ENCODE results near the gene MRAS. TPM values are rescaled to one million over a fixed set of nuclear protein-coding genes. Genes with fewer than 3 reads are reported as not detected.

MRAS gene
- total RNA-seq, 2 experiments from 2014 or later, result 0.16 to 0.54 TPM

- Mint-ChIP-seq H3K4me1 (peaks cover 28% of the 10 kb centered on the region), H3K36me3 (no peaks in the 10 kb centered on the region), H3K4me3 (no peak overlapping the region), H3K27ac (no peak overlapping the region), H3K27me3 (no peaks in the 10 kb centered on the region), H3K9me3 (no peaks in the 10 kb centered on the region)
- DNase-seq, result no peak
Measured at GRCh38 chr3:138331143-138331894, 17.1 kb upstream of the MRAS start.

- H3K4me3 Mint-ChIP-seq, result no peak overlapping the region
- DNase-seq, result no peak
- H3K27ac Mint-ChIP-seq, result no peak overlapping the region
- H3K9me3 Mint-ChIP-seq, result no peaks in the 10 kb centered on the region
- no peaks in the 10 kb centered on the region for H3K27me3 Mint-ChIP-seq
- H3K36me3 Mint-ChIP-seq, result no peaks in the 10 kb centered on the region
- peaks cover 27% of the 10 kb centered on the region for H3K4me1 Mint-ChIP-seq
Measured at GRCh38 chr3:138332472-138333073, 15.8 kb upstream of the MRAS start.

GRCh38 chr3:138334608-138335007 lies 13.8 kb upstream of the MRAS start:
- no peak overlapping the region for H3K4me3 Mint-ChIP-seq
- no peaks in the 10 kb centered on the region for H3K9me3 Mint-ChIP-seq
- H3K27me3 Mint-ChIP-seq, result no peaks in the 10 kb centered on the region
- H3K4me1 Mint-ChIP-seq, result peaks cover 14% of the 10 kb centered on the region
- no peak for DNase-seq
- no peaks in the 10 kb centered on the region for H3K36me3 Mint-ChIP-seq
- H3K27ac Mint-ChIP-seq, result no peak overlapping the region

- Mint-ChIP-seq H3K27me3 (no peaks in the 10 kb centered on the region), H3K9me3 (no peaks in the 10 kb centered on the region), H3K4me1 (peaks cover 4% of the 10 kb centered on the region), H3K27ac (no peak overlapping the region), H3K4me3 (no peak overlapping the region), H3K36me3 (no peaks in the 10 kb centered on the region)
- no peak for DNase-seq
Measured at GRCh38 chr3:138336454-138336999, 11.9 kb upstream of the MRAS start.

- Mint-ChIP-seq H3K4me1 (no peaks in the 10 kb centered on the region), H3K27ac (no peak overlapping the region), H3K9me3 (no peaks in the 10 kb centered on the region), H3K36me3 (no peaks in the 10 kb centered on the region), H3K4me3 (no peak overlapping the region), H3K27me3 (no peaks in the 10 kb centered on the region)
- DNase-seq, result no peak
Measured at GRCh38 chr3:138338244-138338643, 10.1 kb upstream of the MRAS start.

DNA sequence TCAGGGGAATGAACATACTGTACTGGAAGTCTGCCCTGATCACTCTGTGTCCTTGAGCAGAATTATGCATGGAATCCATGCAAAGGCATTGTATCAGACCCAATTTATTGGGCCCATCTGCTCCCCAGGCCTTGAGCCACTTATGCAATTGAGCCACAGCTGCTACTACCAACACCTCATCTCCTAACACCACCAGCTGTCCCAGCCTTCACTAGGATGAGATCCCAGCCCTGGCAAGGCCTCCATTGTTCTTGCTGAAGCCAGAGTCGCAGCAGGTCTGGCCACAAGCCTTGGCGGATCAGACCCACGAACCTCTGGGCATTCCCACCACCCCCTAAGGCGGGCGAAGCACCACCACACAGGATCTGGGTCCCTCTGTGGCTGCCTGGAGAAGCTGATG lies 9.6 kb upstream of the MRAS start:
- H3K9me3 Mint-ChIP-seq, result no peaks in the 10 kb centered on the region
- DNase-seq, result no peak
- no peak overlapping the region for H3K27ac Mint-ChIP-seq
- H3K36me3 Mint-ChIP-seq, result no peaks in the 10 kb centered on the region
- no peaks in the 10 kb centered on the region for H3K27me3 Mint-ChIP-seq
- H3K4me3 Mint-ChIP-seq, result no peak overlapping the region
- no peaks in the 10 kb centered on the region for H3K4me1 Mint-ChIP-seq

DNA sequence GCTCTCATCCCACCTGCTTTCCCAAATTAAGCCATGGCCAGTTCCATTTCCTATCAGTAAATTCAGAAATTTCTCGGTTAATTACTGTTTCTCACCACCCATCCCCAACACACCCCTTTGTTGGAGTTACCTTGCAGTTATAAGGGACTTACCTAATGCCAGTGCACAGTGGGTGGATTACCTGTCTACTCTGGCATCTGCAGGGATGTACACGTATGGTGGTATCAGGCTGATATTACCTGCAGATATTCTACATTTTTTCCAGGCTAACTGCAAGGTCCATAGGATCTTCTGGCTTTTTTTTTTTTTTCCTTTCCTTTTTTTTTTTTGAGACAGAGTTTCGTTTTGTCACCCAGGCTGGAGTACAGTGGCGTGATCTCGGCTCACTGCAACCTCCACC lies 7.9 kb upstream of the MRAS start:
- Mint-ChIP-seq H3K27me3 (peaks cover 1% of the 10 kb centered on the region), H3K4me3 (no peak overlapping the region), H3K36me3 (no peaks in the 10 kb centered on the region), H3K27ac (no peak overlapping the region), H3K4me1 (no peaks in the 10 kb centered on the region), H3K9me3 (no peaks in the 10 kb centered on the region)
- no peak for DNase-seq

- Mint-ChIP-seq H3K4me3 (no peak overlapping the region), H3K4me1 (peaks cover 6% of the 10 kb centered on the region), H3K9me3 (peaks cover 3% of the 10 kb centered on the region), H3K36me3 (peaks cover 3% of the 10 kb centered on the region), H3K27ac (no peak overlapping the region), H3K27me3 (peaks cover 36% of the 10 kb centered on the region)
- DNase-seq, result no peak
Measured at GRCh38 chr3:138344754-138345153, 3.6 kb upstream of the MRAS start.

GRCh38 chr3:138348754-138349739 lies 668 bp downstream of the MRAS start:
- Mint-ChIP-seq H3K4me3 (peak overlapping the region; percentile 22), H3K4me1 (peaks cover 6% of the 10 kb centered on the region), H3K9me3 (peaks cover 3% of the 10 kb centered on the region)

GRCh38 chr3:138349926-138350665 lies 1.7 kb downstream of the MRAS start:
- Mint-ChIP-seq H3K4me3 (no peak overlapping the region), H3K9me3 (peaks cover 3% of the 10 kb centered on the region), H3K27ac (no peak overlapping the region), H3K4me1 (peaks cover 6% of the 10 kb centered on the region), H3K36me3 (peaks cover 3% of the 10 kb centered on the region), H3K27me3 (peaks cover 41% of the 10 kb centered on the region)
- DNase-seq, result no peak

More at GRCh38 chr3:138348754-138349739, 668 bp downstream of the MRAS start:
- H3K27ac Mint-ChIP-seq, result no peak overlapping the region
- H3K36me3 Mint-ChIP-seq, result peaks cover 3% of the 10 kb centered on the region
- peaks cover 41% of the 10 kb centered on the region for H3K27me3 Mint-ChIP-seq
- DNase-seq, result no peak

DNA sequence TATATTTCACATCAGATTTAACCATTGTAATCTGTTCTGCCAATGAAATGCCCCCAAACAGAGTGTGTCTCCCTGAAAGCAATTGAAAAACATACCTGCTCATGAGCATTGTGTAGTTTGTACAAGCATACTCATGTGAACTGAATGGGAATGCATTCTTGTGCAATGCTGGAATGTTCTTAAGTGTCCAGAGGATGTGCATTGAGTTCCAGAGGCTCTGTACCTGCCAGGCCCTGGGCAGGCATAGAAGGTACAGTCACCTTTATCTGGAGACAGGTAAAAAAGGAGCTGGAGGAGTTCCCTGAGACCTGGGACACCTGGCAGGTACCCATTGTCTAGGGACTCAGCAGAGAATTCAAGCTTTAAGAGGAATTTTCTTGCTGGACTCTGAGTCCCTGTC lies 2.8 kb downstream of the MRAS start:
- no peak overlapping the region for H3K27ac Mint-ChIP-seq

GRCh38 chr3:138351916-138352550 lies 3.7 kb downstream of the MRAS start:
- peaks cover 2% of the 10 kb centered on the region for H3K9me3 Mint-ChIP-seq

More for the DNA sequence above, 2.8 kb downstream of the MRAS start:
- Mint-ChIP-seq H3K4me3 (no peak overlapping the region), H3K36me3 (peaks cover 3% of the 10 kb centered on the region), H3K4me1 (peaks cover 6% of the 10 kb centered on the region), H3K27me3 (peaks cover 36% of the 10 kb centered on the region), H3K9me3 (peaks cover 3% of the 10 kb centered on the region)
- no peak for DNase-seq

DNA sequence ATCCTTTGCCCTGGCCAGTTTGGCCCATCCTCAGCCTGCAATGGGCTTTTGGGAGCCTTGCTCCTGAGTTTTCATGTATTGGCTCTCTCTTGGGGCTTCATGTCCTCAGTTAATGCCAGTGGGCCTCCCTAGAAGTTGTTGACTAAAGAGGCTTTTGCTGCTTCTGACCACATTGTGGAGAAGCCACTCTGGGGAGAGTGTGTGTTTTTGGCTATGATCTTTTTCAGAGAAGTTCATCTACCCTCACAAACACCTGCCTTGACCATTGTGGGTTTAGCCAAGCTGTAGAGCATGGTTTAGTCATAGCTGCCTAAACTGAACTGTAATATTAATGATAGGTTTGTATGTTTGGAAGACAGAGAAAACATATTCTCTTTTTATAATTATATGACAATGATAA lies 6.0 kb downstream of the MRAS start:
- Mint-ChIP-seq H3K36me3 (no peaks in the 10 kb centered on the region), H3K27me3 (peaks cover 9% of the 10 kb centered on the region), H3K4me3 (no peak overlapping the region), H3K9me3 (no peaks in the 10 kb centered on the region), H3K27ac (no peak overlapping the region), H3K4me1 (no peaks in the 10 kb centered on the region)
- DNase-seq, result no peak

More at GRCh38 chr3:138351916-138352550, 3.7 kb downstream of the MRAS start:
- Mint-ChIP-seq H3K4me1 (peaks cover 6% of the 10 kb centered on the region), H3K27me3 (peaks cover 27% of the 10 kb centered on the region), H3K36me3 (peaks cover 2% of the 10 kb centered on the region), H3K27ac (no peak overlapping the region), H3K4me3 (no peak overlapping the region)
- DNase-seq, result no peak

- Mint-ChIP-seq H3K27me3 (peaks cover 3% of the 10 kb centered on the region), H3K27ac (no peak overlapping the region), H3K4me1 (no peaks in the 10 kb centered on the region), H3K36me3 (no peaks in the 10 kb centered on the region), H3K4me3 (no peak overlapping the region), H3K9me3 (no peaks in the 10 kb centered on the region)
- DNase-seq, result no peak
Measured at GRCh38 chr3:138355071-138355470, 6.7 kb downstream of the MRAS start.
